HG02943 (cell line): ENCODE measurements around the gene SCGB3A2.

Experiments used
- ATAC-seq: cut with Tn5 transposase; IDR thresholded peaks from one replicate; pipeline ENCODE4 v1.9.1; 2021; ENCODE audit warnings: mild to moderate bottlenecking, low read depth, moderate library complexity; ENCODE audit not compliant: unreplicated experiment

Gene SCGB3A2

DNA sequence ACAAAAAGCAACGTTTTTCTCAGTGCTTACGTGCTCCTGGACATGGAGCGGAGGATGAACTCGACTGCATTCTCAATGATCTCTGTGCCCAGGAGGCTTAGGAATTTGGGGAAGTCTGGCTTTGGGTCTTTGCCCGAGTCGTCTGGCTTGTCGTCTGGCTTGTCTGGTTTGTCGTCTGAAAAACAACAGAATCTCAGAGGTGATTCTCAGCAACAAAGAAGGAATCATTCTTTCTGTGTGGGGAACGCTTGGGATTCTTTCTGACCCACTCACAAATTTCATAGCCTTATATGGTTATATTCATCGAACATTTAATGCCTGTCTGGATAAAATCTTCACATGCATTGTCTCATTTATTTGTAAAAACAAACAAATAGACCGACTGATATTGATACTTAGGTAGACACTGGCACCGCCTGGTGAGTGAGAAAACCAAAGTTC, 23.1 kb downstream of the SCGB3A2 start:
- no peak for ATAC-seq

GRCh38 chr5:147902609-147903115, 24.2 kb downstream of the SCGB3A2 start:
- ATAC-seq: no peak

GRCh38 chr5:147904110-147904509, 25.6 kb downstream of the SCGB3A2 start:
- ATAC-seq: no peak

DNA sequence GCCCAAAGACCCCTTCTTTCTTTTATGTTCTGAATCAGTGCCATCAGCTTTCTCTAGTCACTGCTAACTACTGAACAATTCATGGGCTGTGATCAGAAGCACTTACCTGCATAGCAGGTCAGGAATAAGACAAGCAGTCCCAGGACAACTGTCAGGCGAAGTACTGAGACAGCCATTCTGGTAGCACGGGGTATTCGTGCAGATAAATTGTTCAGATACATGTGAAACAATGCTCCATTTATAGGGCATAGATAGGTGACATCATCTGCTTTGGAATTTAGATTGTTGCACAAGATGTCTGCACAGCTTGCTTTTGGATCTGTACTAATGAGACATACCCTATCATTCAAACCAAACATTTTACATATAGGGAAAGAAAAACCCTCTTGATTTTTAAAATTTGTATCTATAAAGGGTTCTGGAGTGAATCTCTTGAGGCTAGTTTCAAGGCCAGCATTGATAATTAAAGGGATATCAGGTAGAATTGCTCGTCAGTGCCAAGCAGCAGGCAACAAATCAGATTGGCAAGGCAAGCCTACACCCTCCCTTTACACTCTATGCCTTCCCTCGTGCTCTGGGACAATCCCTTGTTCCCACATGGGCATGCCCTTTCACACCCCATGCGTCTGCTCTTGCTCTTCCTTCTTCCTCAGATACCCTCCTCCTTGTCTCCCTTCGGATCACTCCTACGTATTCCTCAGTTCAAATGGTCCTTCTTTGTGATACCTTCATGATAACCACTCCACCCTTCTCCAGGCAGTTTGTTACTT, 28.0 kb downstream of the SCGB3A2 start, which contains the start of gene C5orf46:
Gene C5orf46 (minus strand): TSS at position 213 of the 770 bp plus-strand sequence. CDS start 37 bp downstream, at position 176.
- no peak for ATAC-seq

DNA sequence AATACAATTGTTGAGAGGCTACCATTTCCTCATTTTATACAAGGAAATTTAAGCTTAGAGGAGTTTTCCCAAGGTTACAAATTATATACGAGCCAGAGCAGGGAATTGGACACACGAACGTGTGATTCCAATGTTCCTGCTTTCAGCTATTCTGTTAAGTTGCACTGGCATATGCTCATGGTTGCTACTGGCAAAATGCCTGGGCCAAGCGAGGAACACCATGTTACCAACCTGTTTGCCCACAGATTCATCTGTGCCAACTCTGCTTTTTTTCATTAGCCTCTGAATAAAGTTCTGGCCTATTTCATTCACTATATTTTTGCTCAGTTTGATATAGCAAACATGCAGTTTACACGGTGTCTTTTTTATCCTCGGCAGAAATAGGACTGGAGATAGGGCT, 32.9 kb downstream of the SCGB3A2 start:
- ATAC-seq: no peak

DNA sequence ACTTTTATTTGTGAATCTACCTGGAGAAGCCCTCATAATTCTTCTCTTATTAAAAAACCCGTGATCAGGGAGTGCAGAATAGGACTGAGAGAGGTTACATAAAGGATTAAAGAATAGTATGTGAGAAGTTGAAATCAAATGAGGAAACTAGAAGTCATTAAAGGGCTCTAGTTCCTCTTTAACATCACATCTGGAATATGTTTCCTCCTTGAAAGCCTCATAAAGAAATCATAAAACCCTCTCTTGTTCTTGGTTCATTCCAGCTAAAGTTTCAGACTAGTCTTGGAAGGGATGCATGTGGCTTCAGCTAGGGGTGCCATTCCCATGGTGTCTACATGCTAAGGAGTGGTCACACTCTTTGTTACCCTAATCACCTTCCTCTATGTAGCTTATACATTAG, 33.5 kb downstream of the SCGB3A2 start:
- ATAC-seq: no peak

DNA sequence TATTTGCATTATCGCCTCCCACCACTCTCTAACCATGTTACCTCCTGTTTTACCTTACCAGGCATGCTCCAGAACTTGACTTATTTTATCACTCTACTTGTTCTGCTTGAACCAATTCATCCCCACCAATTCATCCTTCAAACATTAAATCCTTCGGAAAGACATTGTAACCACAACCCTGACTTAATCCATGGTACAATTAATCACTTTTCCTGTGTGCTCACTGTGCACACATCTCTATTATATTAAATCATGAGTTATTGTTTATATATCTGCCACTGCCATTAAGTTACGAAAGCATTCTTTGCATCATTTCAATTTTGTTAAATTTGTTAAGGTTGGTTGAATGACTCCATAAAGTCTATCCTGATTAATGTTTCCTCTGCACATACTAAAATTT, 35.3 kb downstream of the SCGB3A2 start:
- ATAC-seq: no peak

DNA sequence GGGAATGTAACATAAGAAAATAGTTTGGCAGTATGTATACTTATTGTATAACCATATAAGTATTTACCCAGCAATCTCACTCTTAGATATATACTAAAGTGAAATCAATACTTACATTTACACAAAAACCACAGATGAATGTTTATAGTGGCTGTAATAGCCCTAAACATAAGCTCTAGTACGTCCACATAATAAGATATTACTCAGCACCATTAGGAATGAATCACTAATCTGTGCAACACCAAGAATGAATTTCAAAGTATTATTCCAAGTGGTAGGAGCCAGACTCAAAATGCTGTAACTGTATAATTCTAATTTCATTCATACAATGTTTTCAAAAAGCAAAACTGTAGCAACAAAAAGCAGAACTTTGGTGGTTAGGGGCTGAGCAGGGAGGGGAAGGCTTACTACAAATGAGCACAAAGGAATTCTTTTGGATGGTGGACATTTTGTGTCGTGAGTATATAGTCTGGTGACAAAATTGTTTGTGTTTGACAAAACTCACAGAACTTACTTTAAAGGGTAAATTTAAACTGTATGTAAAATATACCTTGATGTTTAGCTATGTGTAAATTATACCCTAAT, 39.7 kb downstream of the SCGB3A2 start:
- ATAC-seq: no peak

DNA sequence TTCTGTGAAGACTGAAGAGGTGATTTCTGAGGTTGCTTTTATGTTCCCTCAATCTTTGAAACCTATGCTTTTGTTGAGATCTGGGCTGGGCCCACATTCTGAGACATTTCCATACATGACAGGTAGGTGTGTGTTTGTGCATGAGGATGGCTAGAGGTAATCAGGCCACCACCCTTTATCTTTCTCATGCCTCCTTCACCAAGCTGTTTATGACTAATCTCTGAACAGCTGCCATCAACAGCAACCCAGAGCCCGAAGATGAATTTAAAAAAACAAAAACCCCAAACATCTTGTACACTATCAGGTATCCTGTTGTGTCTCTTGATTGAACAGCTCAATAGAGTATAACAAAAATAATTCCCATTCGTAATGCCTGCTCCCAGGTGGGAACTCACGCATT, 40.4 kb downstream of the SCGB3A2 start:
- ATAC-seq: no peak

- ATAC-seq: no peak
Observed at GRCh38 chr5:147920420-147921030, 42.0 kb downstream of the SCGB3A2 start.

DNA sequence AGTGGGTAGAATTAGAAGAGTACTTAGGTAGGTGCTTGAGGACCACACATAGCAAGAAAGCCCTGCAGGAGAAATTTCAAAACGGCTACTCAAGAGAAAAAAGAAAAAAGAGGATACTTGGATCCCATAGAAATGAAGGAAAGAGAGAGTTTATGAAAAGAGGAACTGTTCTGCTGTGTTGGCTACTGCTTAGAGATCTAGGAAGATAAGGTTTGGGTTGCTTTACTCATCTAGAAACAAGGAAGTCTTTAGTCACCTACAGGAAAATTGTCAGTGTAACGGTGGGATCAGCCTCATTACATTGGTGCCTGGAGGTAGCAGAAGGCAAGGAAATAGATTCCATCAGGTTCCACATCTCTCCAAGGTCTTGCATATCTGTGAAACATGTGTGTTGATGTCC, 42.6 kb downstream of the SCGB3A2 start:
- ATAC-seq: no peak

- no peak for ATAC-seq
Observed at GRCh38 chr5:147925020-147925419, 46.5 kb downstream of the SCGB3A2 start.

DNA sequence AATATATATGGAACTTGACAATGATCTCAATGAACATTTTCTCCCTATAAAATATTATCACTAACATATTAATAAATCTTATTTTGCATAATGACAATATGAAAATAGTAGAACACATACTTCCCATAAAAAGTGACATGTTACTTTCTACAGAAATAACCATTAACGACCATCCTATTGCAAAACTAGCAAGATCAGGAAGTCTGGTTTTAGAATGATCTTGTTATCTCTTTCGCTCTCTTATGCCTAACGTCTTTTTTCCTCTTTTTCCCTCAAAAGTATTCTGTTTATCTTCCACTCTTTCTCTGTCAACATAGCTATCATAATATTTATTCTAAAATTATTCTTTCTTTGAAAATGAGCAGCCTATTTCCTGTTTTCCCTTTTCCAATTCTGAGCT, 49.4 kb downstream of the SCGB3A2 start:
- ATAC-seq: no peak

GRCh38 chr5:147930769-147931168, 52.3 kb downstream of the SCGB3A2 start:
- no peak for ATAC-seq
